Measurements from ENCODE around the gene FBXW8. TPM values are rescaled to one million over a fixed set of nuclear protein-coding genes. Genes with fewer than 3 reads are reported as not detected.

FBXW8 gene
- total RNA-seq, 4 donors from 2014 or later: 4.7 to 28.9 (median 9.2) TPM

DNA sequence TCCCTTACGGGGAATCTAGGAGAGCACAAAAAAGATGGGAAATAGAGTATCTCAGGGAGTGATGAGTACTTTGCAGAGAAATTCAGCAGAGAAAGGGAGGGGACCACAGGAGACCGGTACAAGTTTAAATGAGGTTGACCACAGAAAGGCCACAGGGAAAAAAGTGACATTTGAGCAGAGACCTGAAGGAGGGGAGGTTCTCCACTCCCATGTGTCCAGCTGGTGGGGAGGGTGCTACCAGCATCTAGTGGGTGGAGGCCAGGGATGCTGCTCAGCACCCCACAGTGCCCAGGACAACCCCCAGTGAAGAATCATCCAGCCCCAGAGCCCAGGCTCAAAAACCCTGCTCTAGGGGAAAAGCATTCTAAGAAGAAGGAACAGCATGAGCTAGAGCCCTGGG is 153.8 kb downstream of the FBXW8 start:
- Histone ChIP-seq H3K4me1 (peaks cover 0 to 11% (median 3%) of the 10 kb centered on the region in 4 donors), H3K36me3 (no peaks in the 10 kb centered on the region), H3K9me3 (no peaks in the 10 kb centered on the region), H3K4me3 (no peak overlapping the region), H3K27ac (peak overlapping the region in 1 of 4 donors; percentile 71), H3K27me3 (no peaks in the 10 kb centered on the region)
- DNase-seq: no peak
- TF ChIP-seq, protein P1, sequence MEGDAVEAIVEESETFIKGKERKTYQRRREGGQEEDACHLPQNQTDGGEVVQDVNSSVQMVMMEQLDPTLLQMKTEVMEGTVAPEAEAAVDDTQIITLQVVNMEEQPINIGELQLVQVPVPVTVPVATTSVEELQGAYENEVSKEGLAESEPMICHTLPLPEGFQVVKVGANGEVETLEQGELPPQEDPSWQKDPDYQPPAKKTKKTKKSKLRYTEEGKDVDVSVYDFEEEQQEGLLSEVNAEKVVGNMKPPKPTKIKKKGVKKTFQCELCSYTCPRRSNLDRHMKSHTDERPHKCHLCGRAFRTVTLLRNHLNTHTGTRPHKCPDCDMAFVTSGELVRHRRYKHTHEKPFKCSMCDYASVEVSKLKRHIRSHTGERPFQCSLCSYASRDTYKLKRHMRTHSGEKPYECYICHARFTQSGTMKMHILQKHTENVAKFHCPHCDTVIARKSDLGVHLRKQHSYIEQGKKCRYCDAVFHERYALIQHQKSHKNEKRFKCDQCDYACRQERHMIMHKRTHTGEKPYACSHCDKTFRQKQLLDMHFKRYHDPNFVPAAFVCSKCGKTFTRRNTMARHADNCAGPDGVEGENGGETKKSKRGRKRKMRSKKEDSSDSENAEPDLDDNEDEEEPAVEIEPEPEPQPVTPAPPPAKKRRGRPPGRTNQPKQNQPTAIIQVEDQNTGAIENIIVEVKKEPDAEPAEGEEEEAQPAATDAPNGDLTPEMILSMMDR (IDR thresholded peaks at IDR 0.05): no peak
- no peak for TF ChIP-seq POLR2A (IDR thresholded peaks at IDR 0.05)

DNA sequence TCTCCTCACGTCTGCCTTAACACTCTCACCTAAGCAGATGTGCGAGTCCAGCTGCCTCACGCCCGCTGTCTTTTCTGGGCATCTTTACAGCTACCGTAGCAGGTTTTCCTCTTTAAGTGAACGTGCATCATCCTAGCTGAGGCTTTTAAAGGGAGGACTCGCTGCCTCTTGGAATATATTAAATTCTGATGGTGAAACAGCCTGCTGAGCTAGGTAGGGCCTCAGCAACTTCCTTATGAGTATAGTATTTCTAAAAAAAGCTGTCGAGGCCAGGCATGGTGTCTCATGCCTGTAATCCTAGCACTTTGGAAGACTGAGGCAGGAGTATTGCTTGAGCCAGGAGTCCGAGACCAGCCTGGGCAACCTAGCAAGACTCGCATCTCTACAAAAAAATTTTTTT is 156.3 kb downstream of the FBXW8 start:
- no peaks in the 10 kb centered on the region for H3K36me3 ChIP-seq
- TF ChIP-seq, protein P1 (IDR thresholded peaks at IDR 0.05): no peak
- no peak for TF ChIP-seq POLR2A (IDR thresholded peaks at IDR 0.05)
- H3K4me1 ChIP-seq: peaks cover 0 to 11% (median 3%) of the 10 kb centered on the region in 4 donors
- DNase-seq: no peak
- H3K27ac ChIP-seq: no peak overlapping the region
- H3K9me3 ChIP-seq: no peaks in the 10 kb centered on the region
- no peaks in the 10 kb centered on the region for H3K27me3 ChIP-seq
- H3K4me3 ChIP-seq: no peak overlapping the region

DNA sequence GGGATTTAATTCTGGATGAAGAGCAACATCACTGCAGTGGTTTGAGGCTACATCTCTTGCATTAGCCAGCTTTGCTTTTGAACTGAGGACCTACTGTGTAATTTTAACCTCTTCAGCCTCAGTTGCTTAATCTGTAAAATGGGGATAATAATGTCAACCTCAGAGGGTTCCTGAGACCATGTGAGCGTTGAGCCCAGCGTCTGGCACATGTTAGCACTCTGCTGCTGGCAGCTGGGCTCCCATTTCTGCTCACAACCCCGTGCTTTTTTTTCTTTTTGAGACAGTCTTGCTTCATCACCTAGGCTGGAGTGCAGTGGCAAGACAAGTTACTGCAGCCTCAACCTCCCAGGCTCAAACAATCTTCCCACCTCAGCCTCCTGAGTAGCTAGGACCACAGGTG is 156.9 kb downstream of the FBXW8 start:
- TF ChIP-seq, protein P1 (IDR thresholded peaks at IDR 0.05): no peak
- TF ChIP-seq POLR2A (IDR thresholded peaks at IDR 0.05): no peak
- no peak for DNase-seq
- no peaks in the 10 kb centered on the region for H3K27me3 ChIP-seq
- no peaks in the 10 kb centered on the region for H3K36me3 ChIP-seq
- peaks cover 0 to 9% (median 2%) of the 10 kb centered on the region in 4 donors for H3K4me1 ChIP-seq
- no peak overlapping the region for H3K27ac ChIP-seq
- H3K4me3 ChIP-seq: no peak overlapping the region
- no peaks in the 10 kb centered on the region for H3K9me3 ChIP-seq

DNA sequence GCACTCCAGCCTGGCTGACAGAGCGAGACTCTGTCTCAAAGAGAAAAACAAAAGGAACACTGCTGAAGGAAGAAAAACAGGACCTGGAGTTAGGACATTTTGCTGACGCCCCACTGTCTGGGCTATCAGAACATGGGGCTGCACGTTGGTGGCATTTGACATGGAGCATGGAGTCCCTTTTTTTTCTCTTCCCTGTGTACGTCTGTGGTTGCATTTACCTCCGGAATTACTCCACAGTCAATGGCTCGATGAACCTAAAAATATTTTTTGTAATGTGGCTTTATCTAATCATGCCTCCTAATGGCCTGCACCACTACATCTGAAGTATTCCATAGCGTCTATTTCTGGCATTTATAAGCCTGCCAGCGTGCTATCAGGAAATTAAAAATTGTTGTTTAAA is 157.7 kb downstream of the FBXW8 start:
- Histone ChIP-seq H3K4me3 (no peak overlapping the region), H3K4me1 (peaks cover 0 to 3% (median 0%) of the 10 kb centered on the region in 4 donors), H3K27ac (no peak overlapping the region), H3K9me3 (no peaks in the 10 kb centered on the region), H3K27me3 (no peaks in the 10 kb centered on the region), H3K36me3 (no peaks in the 10 kb centered on the region)
- no peak for DNase-seq
- TF ChIP-seq, protein P1 (IDR thresholded peaks at IDR 0.05): no peak
- no peak for TF ChIP-seq POLR2A (IDR thresholded peaks at IDR 0.05)

DNA sequence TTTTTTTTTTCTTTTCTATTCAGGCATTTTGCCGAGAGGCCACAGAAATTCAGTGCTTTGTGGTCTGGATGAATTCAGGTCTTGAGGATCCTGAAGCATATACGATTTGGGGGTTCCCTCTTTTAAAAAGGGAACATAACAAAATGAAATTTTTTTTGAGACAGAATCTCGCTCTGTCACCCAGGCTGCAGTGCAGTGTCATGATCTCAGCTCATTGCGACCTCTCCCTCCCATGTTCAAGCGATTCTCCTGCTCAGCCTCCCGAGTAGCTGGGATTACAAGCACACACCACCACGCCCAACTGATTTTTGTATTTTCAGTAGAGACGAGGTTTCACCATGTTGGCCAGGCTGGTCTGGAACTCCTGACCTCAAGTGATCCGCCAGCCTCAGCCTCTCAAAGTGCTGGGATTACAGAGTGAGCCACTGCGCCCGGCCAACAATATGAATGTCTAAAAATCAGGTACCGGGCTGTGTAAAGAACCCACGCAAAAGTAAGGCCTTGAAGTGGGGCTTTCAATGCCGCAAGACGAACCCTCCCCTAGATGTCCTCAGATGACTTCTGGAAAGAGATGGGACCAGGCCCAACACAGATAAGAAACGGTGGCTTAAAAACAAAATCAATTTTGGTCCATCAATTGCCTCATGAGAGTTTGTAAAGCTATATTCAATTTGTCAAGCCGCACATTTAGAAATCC is 158.5 kb downstream of the FBXW8 start:
- TF ChIP-seq, protein P1 (IDR thresholded peaks at IDR 0.05): no peak
- no peak for TF ChIP-seq POLR2A (IDR thresholded peaks at IDR 0.05)
- Histone ChIP-seq H3K27me3 (no peaks in the 10 kb centered on the region), H3K4me1 (no peaks in the 10 kb centered on the region), H3K9me3 (no peaks in the 10 kb centered on the region), H3K36me3 (no peaks in the 10 kb centered on the region), H3K4me3 (no peak overlapping the region), H3K27ac (no peak overlapping the region)
- DNase-seq: no peak
